Subcutaneous adipose tissue (tissue), 4 donors: ENCODE measurements around the gene EZR. TPM values are rescaled to one million over a fixed set of nuclear protein-coding genes. Genes with fewer than 3 reads are reported as not detected.

Experiments used
- CTCF ChIP-seq: fragments of 450-650 bp; IDR thresholded peaks from one replicate; pipeline ENCODE4 v1.5.1; 2016; ENCODE audit warnings: low read depth, mild to moderate bottlenecking, control low read depth, antibody characterized with exemption, moderate library complexity
- total RNA-seq, 4 donors: library from RNA; depleted of rRNA; stranded (reverse); fragments of >200 nt; gene quantifications; one replicate each; pipeline ENCODE4 v1.1.0, GENCODE V29; 2016

Gene EZR
- total RNA-seq, 4 donors from 2014 or later = 28.6 to 40.3 (median 33.7) TPM

- no peak for TF ChIP-seq CTCF
Measured at GRCh38 chr6:158772851-158773371, 46.3 kb downstream of the EZR start.

GRCh38 chr6:158772172-158772571, 47.0 kb downstream of the EZR start:
- no peak for TF ChIP-seq CTCF

GRCh38 chr6:158771399-158772152, 47.6 kb downstream of the EZR start:
- no peak for TF ChIP-seq CTCF

- TF ChIP-seq CTCF = no peak
Measured at GRCh38 chr6:158770533-158771330, 48.4 kb downstream of the EZR start.

- TF ChIP-seq CTCF = no peak
Measured at GRCh38 chr6:158769771-158770432, 49.3 kb downstream of the EZR start.

GRCh38 chr6:158769234-158769770, 49.9 kb downstream of the EZR start:
- TF ChIP-seq CTCF = no peak
